Measurements from ENCODE around the gene UGT2B7.
A peak's percentile ranks its signal among the peaks of the same experiment; 100 is the strongest.
"Not testable (repeated sequence)": the region's sequence is repeated elsewhere in the genome, so short reads cannot be mapped to it uniquely, and the experiment has no call there.

The UGT2B7 gene

DNA sequence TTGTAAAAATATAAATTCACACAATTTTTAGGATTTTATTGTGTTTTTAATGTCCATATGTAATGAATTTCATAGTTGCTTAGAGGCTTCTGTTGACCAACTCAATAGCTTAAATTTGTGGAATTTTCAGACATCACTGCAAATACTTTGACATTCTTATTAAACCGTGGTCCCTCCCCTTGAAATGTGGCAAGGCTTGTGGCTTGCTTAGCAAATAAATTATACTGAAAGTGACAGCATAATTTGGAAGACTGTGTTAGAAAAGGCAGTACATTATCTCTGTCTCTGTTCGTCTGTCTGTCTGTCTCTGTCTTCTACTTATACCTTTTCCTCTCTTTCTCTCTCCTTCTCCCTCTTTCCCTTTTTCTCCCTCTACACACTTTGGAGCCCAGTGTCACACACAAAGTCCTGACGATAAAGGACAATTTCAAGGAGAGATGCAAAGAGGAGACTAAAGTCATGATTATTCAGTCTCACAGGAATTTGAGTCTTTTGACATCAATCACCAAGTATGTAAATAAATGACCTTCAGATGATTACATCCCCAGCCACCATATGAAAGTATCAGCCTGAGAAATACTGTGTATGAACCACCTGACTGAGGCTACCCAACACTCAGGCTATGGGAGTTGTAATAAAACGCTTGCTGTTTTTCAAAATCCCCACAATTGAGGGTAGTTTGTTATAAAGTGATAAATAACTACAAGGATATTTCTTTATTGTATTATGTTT, 21.0 kb upstream of the UGT2B7 start:
- no peak for DNase-seq (ENCODE audit: insufficient read length, low spot score)
- no peak for FAIRE-seq

DNA sequence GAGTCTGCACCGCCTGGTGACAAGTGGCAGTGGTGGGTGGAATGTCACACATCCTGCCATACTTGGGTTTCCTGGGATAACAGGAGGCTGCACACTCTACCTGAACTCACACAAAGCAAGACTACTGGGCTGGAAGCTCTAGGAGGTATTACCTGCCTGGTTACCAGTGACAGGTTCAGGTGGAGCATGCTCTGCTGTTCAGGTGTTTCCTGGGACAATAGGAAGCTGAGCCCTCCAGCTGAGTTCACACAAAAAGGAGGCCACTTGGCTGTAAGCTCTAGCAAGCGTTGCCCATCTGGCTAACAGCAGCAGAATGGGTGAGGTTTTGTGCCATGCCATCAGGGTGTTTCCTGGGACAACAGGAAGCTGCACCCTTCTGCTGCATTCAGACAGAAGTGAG, 17.4 kb upstream of the UGT2B7 start:
- FAIRE-seq, result no peak

DNA sequence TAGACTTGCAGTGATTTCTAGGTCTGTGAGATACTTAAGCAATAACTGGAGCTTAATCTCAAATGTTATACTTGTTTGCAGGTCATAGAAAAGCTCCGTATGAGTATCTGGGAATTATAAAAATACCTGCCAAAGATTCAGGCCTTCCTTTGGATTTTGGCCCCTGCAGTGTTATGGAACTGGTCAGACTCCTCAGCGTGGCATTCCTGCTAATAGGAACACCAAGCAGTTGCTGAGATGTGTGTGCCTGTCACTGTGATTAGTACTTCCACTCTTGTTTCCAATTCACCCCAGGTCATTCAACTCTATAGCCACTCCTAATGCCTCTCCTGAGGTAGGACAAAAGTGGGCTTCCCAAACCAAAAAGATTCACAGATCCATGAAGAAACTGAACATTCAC, 7.8 kb upstream of the UGT2B7 start:
- FAIRE-seq, result no peak
- no peak for DNase-seq (ENCODE audit: insufficient read length, low spot score)

More for the DNA sequence above, 17.4 kb upstream of the UGT2B7 start:
- DNase-seq (ENCODE audit: insufficient read length, low spot score), result no peak

DNA sequence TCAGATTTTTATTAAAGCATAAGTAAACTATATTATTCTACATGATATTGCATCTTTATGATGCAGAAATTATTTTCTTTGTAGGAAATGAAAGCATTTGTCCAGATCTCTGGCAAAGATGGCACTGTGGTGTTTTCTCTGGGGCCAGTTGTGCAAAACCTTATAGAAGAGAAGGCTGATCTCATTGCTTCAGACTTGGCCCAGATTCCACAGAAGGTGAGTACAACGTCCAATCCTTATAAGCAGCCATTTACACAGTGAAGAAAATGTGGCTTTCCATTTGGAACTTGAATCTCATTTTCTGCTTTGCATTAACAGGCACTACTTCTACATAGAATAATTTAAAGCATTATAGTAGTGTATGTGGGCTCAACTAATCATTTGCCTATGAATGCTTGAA, 6.9 kb upstream of the UGT2B7 start:
- no peak for FAIRE-seq
- no peak for DNase-seq (ENCODE audit: insufficient read length, low spot score)

DNA sequence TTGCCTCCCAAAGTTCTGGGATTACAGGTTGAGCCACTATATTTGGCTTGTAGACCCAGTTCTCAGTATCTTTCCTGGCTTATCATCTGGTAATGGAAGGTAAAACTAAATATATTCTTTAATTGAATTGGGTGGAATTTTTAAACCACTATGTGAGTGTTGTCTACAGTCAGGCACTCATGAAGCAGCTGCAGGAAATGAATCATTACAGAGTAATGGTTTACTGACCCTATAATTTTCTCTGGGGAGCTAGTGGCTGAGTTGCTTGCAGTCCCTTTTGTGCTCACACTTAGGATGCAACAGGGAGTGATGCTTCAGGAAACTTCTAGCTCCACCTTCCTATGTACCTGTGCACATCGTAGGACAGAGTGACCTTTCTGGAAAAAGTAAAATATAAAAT, 4.1 kb upstream of the UGT2B7 start:
- no peak for DNase-seq (ENCODE audit: insufficient read length, low spot score)
- no peak for FAIRE-seq

GRCh38 chr4:69092980-69093568, 3.2 kb upstream of the UGT2B7 start:
- DNase-seq (ENCODE audit: insufficient read length, low spot score) (no peak), FAIRE-seq (no peak)

- DNase-seq (ENCODE audit: insufficient read length, low spot score) (no peak), FAIRE-seq (no peak)
Measured at GRCh38 chr4:69093681-69094080, 2.6 kb upstream of the UGT2B7 start.

- DNase-seq (ENCODE audit: insufficient read length, low spot score), result no peak
- FAIRE-seq, result no peak
Measured at GRCh38 chr4:69095301-69095731, 958 bp upstream of the UGT2B7 start.

GRCh38 chr4:69096810-69097209, 536 bp downstream of the UGT2B7 start:
- no peak for DNase-seq (ENCODE audit: insufficient read length, low spot score)
- FAIRE-seq, result peak; percentile 45

- FAIRE-seq (peak; percentile 74), DNase-seq (ENCODE audit: insufficient read length, low spot score) (no peak)
Measured at GRCh38 chr4:69098470-69098869, 2.2 kb downstream of the UGT2B7 start.

- FAIRE-seq (no peak), DNase-seq (ENCODE audit: insufficient read length, low spot score) (no peak)
Measured at GRCh38 chr4:69099910-69100309, 3.6 kb downstream of the UGT2B7 start.

- not testable (repeated sequence) for DNase-seq (ENCODE audit: insufficient read length, low spot score); FAIRE-seq
Measured at GRCh38 chr4:69102668-69103067, 6.4 kb downstream of the UGT2B7 start.

GRCh38 chr4:69104719-69105275, 8.5 kb downstream of the UGT2B7 start:
- FAIRE-seq (no peak), DNase-seq (ENCODE audit: insufficient read length, low spot score) (no peak)

- not testable (repeated sequence) for FAIRE-seq; DNase-seq (ENCODE audit: insufficient read length, low spot score)
Measured at GRCh38 chr4:69115151-69115850, 19.0 kb downstream of the UGT2B7 start.

GRCh38 chr4:69115851-69116213, 19.6 kb downstream of the UGT2B7 start:
- DNase-seq (ENCODE audit: insufficient read length, low spot score) (no peak), FAIRE-seq (no peak)

- FAIRE-seq (no peak), DNase-seq (ENCODE audit: insufficient read length, low spot score) (no peak)
Measured at GRCh38 chr4:69116645-69117321, 20.5 kb downstream of the UGT2B7 start.

DNA sequence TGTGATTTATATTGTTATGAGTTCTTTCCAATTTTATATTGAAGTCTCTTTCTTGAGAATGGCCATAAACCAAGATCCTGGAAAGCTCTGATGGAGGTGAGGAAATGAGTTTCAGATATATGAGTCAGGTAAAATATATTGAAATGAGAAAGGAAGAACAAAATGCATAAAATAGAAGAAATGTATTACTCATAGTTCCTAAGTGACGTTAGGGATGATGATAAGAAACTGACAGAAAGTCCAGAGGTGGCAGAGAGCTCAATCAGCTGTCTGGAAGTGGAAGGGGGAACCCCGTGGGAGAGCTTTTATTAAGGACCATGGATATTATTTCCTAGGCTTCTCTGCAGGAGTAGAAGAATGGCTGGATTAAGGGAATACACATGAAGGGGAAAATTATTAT, 24.6 kb downstream of the UGT2B7 start:
- DNase-seq (ENCODE audit: insufficient read length, low spot score), result no peak
- no peak for FAIRE-seq

DNA sequence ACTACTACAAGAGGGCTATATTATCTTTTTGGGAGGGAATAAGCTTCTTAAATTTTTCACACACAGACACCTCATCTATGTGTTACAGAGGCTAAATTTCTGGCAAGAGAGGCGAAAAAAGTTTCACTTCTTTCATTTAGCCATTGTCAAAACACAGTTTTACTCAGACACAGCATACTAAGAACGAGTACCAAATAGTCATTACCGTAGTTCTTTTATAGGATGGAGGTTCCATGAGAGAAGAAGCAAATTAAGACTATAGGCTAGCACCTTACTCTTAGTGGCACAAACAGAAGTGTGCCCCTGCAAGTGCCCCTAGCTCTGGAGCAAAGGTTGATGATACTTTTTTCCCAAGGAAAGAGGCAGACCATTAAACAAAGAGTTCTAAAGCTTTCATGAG, 26.2 kb downstream of the UGT2B7 start:
- FAIRE-seq (no peak), DNase-seq (ENCODE audit: insufficient read length, low spot score) (no peak)

- DNase-seq (ENCODE audit: insufficient read length, low spot score) (no peak), FAIRE-seq (no peak)
Measured at GRCh38 chr4:69124941-69125340, 28.7 kb downstream of the UGT2B7 start.

DNA sequence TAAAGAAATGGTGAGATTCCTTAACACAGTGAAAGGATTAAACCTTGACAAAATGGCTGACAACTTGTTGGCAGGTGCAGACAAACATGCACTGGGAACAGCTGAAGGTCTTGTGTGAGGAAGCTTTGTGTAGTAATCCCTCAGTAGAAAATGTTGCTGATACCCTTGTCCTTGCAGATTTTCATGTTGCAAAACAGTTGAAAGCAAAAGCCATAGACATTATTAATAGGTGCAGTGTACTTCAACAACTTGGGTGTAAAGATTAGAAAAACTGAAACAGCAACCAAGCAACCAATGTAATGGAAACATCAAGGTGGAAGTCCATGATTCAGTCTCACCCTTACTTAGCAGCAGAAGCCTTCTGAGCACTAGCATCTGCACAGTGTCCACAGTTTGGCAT, 29.8 kb downstream of the UGT2B7 start:
- DNase-seq (ENCODE audit: insufficient read length, low spot score), result no peak
- FAIRE-seq, result peak; percentile 78

DNA sequence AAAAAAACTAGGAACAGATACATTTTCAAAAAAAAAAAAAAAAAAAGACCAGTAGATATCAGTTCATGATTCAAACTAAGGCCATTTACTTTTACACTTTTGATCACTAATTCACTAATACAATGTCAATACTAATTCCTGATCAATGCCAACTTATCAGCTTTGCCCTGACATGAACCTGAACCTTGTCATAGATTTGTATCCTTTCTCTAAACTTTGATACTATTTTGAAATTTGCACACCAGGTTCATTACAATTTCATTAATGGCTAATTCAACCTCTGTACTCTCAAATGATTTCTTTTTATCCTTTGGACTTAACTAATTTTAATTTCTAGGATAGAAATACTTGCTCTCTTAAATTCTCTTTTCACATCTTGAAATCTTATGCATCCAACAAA, 37.7 kb downstream of the UGT2B7 start:
- no peak for FAIRE-seq

More for the DNA sequence above, 37.7 kb downstream of the UGT2B7 start:
- DNase-seq (ENCODE audit: insufficient read length, low spot score), result no peak
